GM12878 (cell line): ENCODE measurements around the gene NPAS2.

Experiments
- JUNB ChIP-seq: IDR thresholded peaks from 2 replicates; pipeline ENCODE4 v1.6.1; 2016; ENCODE audit warnings: antibody characterized with exemption, mild to moderate bottlenecking
- POLR2A ChIP-seq: IDR thresholded peaks from 2 replicates; pipeline ENCODE4 v1.6.1; 2011; ENCODE audit warnings: low read depth, mild to moderate bottlenecking, low read length
- SP1 ChIP-seq: IDR thresholded peaks from one replicate; pipeline ENCODE4 v1.6.1; 2011; ENCODE audit warnings: low read depth, low read length
- SRF ChIP-seq, 2 experiments: IDR thresholded peaks; 2 replicates each; pipeline ENCODE4 v1.6.1; 2011; ENCODE audit warnings: low read depth in 2 of 2, low read length in 2 of 2, mild to moderate bottlenecking in 1 of 2, moderate library complexity in 1 of 2
- USF2 ChIP-seq: IDR thresholded peaks from 2 replicates; pipeline ENCODE4 v1.6.1; 2011; ENCODE audit warnings: low read depth, low read length, improper control_type of control experiment, borderline replicate concordance

- TF ChIP-seq JUNB (no peak), USF2 (no peak), SP1 (no peak), SRF (IDR thresholded peaks at IDR 0.05; ENCODE audit: low read depth in 2 of 2, low read length in 2 of 2) (no peak), POLR2A (no peak)
Measured at GRCh38 chr2:101037161-101037755, 217.3 kb downstream of the NPAS2 start.
